Hepatocyte (in vitro differentiated cells): ENCODE results near the gene FAM153A. TPM values are rescaled to one million over a fixed set of nuclear protein-coding genes. Genes with fewer than 3 reads are reported as not detected.

Source experiments
- polyA plus RNA-seq: library from polyadenylated mRNA; unstranded; fragments of >200 nt; fragmentation: Nextera tagmentation; extraction: Ambion mirVana; gene quantifications from 2 replicates; pipeline ENCODE4 v1.2.1, GENCODE V29; 2016
- total RNA-seq: library from RNA; depleted of rRNA; stranded (reverse); fragments of >200 nt; gene quantifications from 2 replicates; pipeline ENCODE4 v1.2.3, GENCODE V29; 2014

The FAM153A gene
- total and polyA plus RNA-seq, 2 experiments from 2014 or later: 0.27 to 0.56 TPM

Other genes starting within 250 kb of the FAM153A start
- gene FAM193B, start 228.3 kb downstream of the FAM153A start, total RNA-seq: 31.4 and 67.6 TPM in 2 replicates
- gene FAM193B, start 228.3 kb downstream of the FAM153A start, polyA plus RNA-seq: 76.1 and 136 TPM in 2 replicates
- 171 and 187 TPM in 2 replicates for gene TMED9, start 190.7 kb downstream of the FAM153A start, total RNA-seq
- gene TMED9, start 190.7 kb downstream of the FAM153A start, polyA plus RNA-seq: 512 and 519 TPM in 2 replicates
- 28.5 and 29.2 TPM in 2 replicates for gene B4GALT7, start 182.8 kb downstream of the FAM153A start, total RNA-seq
- 60.7 and 67.6 TPM in 2 replicates for gene B4GALT7, start 182.8 kb downstream of the FAM153A start, polyA plus RNA-seq
- gene PROP1, start 213.3 kb upstream of the FAM153A start, total RNA-seq: not detected in 2 replicates
- 0.10 TPM in 1 of 2 replicates, not detected in the other for gene PROP1, start 213.3 kb upstream of the FAM153A start, polyA plus RNA-seq